GM21360 (cell line): Measurements from ENCODE around the gene COL20A1.

Experiments used
- ATAC-seq: cut with Tn5 transposase; IDR thresholded peaks from one replicate; pipeline ENCODE4 v1.9.1; 2021; ENCODE audit warnings: mild to moderate bottlenecking, moderate library complexity; ENCODE audit not compliant: unreplicated experiment

COL20A1 gene

DNA sequence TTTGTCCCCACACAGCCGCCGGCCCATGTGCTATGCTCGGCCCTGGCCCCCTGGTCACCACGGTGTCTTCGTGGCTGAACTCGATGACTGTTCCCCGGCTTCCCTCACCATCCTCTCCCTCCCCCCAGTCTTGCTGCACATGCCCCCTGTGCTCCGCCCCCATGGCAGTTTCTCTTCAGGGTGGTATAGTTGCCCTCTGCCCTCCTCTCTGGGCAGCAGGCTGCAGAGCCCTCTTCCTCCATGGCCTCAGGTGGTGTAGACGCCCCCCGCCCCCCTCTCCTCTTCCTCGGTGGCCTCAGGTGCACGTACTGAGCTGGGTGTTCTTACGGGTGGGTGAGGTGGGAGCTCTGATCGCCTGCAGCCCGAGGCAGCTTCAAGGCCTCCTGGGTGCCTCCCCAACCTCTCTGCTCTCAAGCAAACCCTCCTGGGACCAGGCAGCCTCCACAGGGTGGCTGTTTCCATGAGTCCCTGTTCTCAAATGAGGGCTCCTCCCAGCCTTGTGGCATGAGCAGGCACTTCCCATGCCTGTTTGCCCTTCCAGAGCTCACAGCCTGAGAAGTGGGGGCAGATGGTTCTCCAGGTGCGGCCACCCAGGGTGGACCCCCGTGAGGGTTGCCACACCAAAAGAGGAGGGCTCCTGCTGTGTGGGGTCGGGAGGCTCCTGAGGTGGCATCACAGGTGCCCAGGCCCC lies 24.8 kb downstream of the COL20A1 start:
- no peak for ATAC-seq

DNA sequence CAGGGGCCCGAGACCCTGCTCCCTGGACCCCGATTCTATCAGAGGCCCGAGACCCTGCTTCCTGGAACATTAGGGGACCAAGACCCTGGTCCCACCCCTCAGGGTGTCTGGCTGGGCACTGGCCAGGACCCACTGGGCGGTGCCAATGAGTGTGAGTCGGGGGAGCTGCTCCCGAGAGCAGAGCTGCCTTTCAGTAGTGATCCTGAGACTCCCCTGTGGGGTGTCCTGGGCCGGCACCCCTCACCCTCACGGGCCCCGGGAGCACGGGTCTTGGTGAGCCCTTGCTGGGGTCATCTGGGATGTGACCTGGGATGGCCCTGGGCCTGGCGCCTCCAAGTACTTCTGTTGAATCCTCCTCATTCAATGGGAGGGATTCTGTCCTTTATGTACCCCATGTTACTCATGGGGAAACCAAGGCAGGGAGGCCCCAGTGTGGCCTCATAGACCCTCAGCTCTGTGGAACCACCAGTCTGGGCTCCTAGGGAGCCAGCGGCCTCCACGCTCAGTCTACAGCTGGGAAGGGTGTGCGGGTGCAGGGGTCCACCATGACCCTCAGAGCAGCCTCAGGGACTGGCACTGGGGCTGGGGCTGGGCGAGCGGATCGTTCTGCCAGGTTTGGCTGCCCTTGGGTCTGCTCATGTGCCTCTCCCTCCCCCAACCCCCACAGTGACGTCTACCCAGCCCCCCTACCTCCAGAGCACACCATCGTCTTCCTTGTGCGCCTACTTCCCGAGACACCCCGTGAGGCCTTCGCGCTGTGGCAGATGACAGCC lies 25.6 kb downstream of the COL20A1 start:
- ATAC-seq: no peak

DNA sequence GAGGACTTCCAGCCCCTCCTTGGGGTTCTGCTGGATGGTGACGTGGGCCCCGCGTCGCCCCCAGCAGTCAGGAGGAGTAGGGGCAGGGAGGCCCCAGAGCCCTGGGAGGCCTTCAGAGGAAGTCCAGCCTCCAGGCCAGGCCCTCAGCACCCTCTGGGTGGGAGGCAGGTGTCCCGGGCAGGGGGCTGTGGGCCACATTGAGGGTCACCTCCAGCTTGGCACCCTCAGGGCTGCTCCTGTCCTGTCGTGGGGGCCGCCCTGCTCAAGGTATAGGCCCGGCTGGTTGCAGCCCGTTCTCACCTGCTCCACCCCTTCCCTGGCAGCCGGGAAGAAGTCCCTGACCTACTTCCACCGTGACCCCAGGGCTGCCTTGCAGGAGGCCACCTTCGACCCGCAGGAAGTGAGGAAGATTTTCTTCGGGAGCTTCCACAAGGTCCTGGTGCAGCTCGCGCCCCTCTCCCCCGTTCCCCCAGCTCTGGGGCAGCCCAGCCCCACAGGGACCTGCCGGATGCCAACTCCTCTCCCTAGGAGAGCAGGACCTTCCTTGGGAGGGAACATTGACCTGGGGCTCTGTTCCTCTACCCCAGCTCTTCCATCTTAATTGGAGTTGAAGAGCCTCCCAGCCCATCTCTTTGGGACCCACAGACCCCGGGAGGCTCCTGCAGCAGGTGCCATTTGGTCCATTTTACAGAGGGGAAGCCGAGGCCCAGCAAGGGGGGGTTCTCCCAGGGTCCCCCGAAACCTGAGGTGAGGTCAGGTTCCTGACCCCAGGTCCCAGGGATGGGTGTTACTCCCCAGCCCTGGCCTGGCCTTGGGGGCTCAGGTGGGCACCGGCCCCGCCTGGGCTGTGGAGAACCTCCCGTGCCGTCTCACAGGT lies 26.4 kb downstream of the COL20A1 start:
- no peak for ATAC-seq

DNA sequence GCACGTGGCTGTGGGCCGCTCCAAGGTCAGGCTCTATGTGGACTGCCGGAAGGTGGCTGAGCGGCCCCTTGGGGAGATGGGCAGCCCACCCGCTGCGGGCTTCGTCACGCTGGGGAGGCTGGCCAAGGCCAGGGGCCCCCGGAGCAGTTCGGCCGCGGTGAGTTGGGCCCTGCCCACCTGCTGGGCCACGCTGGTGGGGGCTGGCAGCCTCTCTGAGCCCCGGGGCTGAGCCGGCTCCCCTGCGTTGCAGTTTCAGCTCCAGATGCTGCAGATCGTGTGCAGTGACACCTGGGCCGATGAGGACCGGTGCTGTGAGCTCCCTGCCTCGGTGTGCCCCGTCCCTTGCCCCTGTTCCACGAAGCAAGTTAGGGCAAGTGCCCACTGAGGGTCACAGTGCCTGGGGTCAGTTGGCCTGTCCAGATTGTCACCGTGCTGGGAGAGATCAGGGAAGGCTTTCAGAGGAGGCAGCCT lies 27.1 kb downstream of the COL20A1 start:
- no peak for ATAC-seq

DNA sequence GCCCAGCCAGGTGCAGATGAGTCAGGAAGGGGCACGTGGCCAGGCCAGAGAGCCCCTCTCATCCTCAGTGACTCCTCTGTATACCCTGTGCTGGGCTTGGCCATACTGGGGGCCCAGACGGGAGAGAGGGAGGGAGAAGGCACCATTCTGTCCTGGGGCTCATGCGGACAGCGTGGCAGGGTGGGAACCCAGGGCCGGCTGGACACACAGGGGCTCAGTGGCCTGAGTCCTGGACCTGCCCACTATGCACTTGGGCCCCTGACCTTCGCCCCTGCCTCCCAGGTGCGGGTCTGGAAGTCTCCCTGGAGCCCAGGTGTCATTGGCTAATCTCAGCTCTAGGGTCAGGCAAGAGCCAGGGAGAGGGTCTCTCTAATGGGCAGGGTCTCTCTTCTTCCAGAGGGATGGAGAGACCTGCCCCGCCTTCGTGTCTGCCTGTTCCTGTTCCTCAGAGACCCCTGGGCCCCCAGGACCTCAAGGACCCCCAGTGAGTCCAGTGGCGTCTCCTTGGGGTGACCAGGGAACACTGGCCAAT lies 27.7 kb downstream of the COL20A1 start:
- ATAC-seq: no peak

DNA sequence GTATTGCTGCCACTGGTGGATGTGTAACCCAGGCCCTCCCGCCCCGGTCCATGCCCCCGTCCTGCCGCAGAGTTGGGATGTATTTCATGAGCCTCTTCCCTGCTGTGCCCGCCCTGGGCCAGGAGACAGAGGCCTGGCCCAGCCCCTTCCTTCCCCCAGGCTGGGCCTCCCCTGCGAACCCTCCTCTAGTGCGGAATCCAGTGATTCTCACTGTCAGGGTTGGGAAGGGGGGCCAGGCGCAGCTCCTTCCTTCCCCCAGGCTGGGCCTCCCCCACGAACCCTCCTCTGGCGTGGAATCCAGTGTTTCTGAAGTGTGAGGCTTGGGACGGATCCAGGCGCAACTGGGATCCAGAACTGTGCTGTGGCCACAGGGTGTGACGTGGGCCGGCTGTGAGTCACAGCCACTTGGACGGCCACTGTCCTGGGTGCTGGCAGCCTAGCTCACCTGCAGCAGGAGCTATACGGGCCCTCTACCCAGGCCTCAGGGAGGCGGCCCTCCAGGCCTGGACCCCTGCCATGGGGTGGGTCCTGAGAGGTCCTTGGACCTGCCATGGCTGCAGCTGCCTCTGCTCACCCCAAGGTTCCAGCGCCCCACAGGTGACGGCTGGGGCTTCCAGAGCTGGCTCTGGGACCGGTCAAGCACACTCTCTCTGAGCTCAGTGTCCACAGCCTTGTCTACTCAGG lies 28.3 kb downstream of the COL20A1 start:
- no peak for ATAC-seq

DNA sequence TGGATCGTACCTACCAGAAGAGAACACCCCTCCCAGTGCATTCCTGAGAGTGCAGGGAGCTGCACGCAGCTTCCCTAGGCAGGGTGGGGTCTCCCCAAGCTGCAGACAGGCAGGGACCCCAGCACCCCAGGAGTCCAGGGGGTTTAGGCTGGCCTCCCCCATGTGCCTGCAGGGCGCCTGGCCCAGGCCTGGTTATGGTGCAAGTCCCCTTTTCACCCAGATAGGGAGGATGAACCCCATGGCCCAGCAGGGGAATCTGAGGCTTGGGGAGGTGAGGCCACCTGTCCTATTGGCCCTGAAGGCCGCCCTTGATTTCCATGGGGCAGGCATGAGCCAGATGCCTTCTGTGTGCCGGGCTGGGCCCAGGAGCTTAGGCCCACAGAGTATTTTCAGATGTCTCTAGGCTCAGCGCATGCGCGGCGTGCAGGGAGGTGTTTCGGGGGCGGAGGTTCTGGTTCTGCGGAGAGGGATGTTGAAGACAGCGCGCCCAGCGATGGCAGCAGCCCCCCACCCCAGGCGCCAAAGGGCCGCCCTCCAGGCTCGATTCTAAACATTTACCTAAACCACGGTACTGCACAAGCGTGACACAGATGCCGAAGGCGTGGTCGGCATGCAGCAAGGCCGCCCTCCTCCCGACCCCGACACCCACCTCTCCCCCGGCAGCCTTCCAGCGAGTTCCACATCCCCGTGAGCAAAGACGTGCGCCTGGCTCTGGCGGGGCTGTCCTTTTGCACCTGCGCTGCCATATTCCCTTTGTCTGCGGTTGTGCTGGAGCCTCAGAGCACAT lies 29.4 kb downstream of the COL20A1 start:
- no peak for ATAC-seq

DNA sequence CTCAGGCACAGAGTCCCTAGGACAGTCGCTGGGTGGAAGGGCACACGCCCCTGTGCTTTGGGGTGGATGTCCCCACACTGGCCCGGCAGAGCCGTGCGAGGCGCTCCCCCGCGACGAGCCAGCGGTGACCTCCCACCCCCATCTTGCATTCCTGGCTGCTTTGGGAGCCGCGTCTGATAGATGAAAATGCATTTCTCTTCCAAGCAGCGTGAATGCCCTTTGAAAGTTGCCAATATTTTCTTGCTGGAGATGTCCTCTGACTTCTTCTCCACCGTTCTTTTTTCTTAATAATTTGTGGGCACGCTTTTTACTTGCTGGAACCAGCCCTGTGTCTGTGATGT lies 29.9 kb downstream of the COL20A1 start:
- no peak for ATAC-seq

DNA sequence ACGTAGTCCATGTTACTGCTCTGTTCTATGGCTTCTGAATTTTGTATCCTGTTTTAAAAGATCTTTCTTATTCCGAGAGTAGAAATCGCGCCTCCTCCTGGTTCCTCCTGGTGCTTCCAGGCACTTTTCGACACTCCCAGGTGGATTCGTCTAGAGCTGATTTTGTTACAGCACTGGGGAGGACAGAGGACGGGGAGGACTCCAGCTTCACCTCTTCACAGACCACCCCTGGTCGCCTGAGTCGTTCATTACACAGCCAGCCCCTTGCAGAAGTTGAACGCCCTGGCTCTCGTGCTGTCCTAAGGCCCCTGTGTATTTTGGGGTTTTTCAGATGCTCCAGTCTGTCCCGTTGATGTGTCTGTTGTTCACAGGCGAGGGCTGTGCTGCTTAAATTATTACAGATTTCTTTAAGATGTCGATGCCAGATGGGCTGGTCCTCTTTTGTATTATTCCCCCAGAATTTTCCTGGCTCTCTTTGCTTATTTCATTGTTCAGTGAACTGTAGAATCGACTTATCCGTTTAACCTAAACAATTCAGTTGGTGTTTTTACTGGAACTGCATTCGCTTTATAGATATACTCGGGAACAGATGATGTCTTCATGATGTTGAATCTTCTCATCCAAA lies 30.5 kb downstream of the COL20A1 start:
- ATAC-seq: no peak

DNA sequence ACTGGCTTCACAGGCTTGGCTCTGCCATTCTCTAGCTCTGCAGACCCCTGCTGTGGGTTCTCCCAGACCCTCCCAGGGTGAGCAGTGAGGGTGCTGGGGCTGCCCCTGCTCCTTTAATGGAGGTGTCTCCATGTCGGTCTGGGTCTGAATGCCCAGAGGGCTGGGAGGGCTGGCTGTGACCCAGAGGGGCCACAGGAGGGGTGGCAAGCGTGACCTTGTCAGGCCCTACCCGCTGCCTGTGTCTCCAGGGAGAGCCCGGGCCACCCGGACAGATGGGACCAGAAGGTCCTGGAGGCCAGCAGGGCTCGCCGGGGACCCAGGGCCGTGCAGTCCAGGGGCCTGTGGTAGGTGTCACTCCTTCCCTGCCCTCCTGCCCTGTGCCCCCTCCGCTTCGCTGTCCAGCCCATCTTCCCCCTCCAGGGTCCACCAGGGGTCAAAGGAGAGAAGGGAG lies 32.1 kb downstream of the COL20A1 start:
- no peak for ATAC-seq

DNA sequence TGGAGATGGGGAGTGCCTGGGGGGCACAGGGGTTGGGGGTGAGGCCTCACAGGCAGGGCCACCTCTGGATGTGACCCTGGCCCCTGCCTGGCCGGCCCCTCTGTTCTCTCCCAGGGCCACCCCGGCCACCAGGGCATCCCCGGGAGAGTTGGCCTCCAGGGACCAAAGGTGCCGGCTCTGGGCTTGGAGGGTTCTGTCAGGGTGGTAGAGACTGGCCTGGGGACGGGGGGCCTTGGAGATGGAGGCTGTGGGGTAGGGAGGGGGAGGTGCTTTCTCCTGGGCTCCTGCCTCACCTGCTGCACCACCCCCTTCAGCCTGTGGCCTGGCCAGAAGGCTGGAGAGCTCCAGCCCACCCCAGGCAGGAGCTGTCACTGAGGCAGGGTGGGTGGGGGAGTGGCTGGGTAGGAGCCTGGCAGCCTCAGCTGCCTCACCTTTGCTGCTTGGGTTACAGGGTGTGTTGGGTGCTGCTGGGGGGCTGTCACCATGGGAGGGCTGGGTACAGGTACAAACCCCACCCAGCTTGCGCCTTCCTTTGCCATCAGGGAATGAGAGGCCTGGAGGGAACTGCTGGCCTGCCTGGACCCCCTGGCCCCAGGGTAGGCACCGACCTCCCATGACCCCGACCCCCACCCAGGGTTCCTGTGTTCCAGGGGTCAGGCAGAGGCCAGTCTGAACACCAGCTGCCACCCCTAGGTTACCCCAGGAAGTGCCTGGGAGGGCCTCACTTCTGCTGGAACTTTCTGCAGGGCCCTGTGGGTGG lies 32.7 kb downstream of the COL20A1 start:
- no peak for ATAC-seq

DNA sequence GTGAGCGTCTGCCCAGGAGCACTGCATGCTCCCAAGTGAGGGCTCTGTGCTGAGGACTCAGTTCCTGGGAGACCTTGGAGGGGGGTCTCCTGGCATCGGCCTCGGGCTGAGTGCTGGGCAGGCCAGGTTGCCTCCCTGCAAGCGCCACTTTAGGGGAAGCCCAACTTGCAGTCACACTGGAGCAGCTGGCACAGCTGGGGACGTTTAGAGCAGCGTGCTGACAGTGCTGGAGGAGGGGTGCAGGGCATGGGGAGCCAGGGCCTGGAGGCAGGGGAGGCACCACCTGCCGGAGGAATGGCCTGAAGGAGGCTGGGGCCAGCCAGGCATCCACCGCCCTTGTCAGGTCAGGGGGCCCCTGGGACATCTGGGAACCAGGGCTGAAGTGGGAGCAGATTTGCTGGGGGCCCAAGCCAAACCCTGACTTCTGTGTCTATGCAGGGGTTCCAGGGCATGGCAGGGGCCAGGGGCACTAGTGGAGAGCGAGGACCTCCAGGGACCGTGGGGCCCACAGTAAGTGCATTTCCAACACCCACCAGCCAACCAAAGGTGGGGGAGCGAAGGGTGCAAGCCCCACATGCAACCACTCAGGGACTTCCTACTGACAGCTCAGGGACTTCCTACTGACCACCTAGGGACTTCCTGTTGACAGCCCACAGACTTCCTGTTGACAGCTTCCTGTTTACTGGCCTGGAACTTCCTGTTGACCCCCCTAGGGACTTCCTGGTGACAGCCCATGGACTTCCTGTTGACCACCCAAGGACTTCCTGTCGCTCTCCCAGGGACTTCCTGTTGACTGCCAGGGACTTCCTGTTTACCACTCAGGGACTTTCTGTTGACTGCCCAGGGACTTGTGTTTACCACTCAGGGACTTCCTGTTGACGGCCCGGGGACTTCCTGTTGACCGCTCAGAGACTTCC lies 33.6 kb downstream of the COL20A1 start:
- no peak for ATAC-seq

DNA sequence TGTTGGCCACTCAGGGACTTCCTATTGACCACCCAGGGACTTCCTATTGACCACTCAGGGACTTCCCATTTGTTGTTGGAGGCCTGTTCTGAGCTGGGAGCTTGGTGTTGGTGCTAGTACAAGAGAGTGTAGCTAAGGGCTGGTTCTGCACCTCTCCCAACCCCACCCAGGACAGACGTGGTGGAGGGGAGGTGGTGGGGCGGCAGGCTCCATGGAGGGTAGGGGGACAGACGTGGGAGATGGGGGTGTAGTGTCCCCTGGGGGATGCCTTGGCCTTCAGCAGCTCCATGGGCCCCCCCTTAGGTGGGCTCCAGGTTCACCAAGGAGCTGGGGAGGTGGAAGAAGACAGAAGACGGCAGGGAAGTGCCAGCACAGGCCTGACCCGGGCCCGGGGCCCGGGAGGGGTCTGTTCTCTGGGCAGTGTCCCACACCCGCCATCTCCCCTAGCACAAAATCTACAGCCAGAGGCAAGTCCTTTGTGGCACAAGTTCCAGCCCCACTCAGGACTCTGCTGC lies 34.3 kb downstream of the COL20A1 start:
- no peak for ATAC-seq

DNA sequence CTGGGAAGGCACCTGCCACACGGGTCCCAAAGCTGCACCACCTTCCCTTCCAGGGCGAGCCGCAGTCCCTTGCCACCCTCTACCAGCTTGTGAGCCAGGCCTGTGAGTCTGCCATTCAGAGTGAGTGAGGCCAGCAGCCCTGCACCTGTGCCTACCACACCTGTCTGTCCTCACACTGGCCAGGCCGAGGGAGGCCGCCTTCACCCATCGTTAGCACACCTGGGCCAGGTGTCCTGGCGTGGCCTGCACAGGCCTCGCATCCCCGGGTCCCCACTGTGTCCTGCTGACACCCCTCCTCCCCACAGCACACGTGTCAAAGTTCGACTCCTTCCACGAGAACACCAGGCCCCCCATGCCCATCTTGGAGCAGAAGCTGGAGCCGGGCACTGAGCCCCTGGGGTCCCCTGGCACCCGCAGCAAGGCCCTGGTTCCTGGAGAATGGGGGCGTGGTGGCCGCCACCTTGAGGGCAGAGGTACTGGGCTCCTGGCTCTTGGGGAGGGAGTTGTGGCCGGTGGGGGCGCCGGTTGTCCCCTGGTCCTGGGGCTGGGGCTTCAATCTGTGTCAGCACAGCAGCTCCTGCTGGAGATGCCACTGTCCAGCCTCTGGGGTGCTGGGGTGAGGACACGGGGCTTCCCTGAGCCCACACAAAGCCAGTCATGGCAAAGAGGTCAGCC lies 35.2 kb downstream of the COL20A1 start:
- ATAC-seq: no peak

DNA sequence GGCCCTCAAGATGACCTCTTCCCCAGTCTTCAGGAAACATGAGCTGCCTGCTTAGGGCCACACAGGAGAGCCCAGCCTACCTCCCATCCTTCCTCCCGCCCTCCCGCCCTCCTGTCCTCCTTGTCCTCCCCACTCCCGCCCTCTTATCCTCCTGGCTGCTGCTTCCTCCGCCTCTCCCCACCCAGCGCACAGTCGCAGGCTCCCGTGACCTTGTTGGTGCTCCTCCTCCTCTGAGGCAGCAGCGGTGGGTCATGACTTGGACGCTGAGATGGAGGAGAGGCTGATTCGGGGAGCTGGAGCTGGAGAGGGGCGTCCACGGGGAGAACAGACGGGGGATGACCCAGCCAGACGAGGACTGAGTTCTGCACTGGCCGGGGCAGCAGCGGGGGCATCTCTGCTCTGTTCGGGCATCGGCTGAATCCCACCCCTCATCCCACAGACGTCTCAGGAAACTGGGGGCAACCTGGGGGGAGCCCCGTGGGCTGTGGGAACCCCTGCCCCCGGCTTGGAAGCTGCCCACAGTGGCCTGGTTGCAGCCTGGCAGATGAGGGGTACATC lies 35.8 kb downstream of the COL20A1 start:
- ATAC-seq: no peak

DNA sequence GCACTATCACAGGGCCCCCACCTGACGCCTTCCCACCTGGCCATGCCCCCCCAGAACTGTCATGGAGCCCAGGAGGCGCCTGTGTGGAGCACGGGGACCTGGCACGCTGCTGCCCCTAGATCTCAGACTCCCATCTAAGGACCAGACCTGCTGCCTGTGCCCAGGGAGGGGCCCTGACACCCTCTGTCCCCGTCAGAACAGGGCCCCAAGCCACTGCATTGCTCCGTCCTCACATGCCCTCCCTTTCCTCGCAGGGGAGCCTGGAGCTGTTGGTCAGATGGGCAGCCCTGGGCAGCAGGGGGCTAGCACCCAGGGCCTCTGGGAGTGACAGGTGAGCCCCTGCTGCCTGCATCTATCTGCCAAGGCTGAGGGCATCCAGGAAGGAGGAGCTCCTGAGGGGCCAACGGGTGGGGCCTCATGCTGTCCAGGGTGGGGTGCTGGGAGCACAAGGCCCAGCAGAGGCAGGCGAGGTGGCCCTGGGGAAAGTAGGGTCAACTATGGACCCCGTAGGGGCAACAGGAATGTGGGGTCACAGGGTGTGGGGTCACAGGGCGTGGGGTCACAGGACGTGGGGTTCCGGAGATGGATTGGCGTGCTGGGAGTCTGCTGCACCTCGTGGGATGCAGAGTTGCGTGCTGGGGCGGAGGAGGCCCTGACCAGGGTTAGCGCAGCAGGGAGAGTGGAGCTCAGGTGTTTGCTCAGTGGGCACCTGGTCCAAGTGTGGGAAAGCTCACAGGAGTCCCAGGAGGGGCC lies 36.5 kb downstream of the COL20A1 start:
- no peak for ATAC-seq
